Hepatocyte (in vitro differentiated cells): ENCODE measurements around the gene PRTG. TPM values are rescaled to one million over a fixed set of nuclear protein-coding genes. Genes with fewer than 3 reads are reported as not detected.
"Not testable (repeated sequence)": the region's sequence is repeated elsewhere in the genome, so short reads cannot be mapped to it uniquely, and the experiment has no call there.

Source experiments
- DNase-seq: peaks from one replicate; pipeline ENCODE4 v3.0.0-alpha.2; 2016; ENCODE audit warnings: low spot score
- H2AFZ ChIP-seq: fragments of 200-600 bp; sonication (generic); 2 replicates; pipeline ENCODE4 v1.6.0; 2016; ENCODE audit warnings: antibody characterized with exemption, mild to moderate bottlenecking
- H3K27ac ChIP-seq: fragments of 200-600 bp; sonication (generic); 2 replicates; pipeline ENCODE4 v1.5.1; 2016; ENCODE audit warnings: mild to moderate bottlenecking
- H3K27me3 ChIP-seq: fragments of 200-600 bp; sonication (generic); 2 replicates; pipeline ENCODE4 v1.6.1; 2016
- H3K36me3 ChIP-seq: fragments of 200-600 bp; sonication (generic); replicated peaks from 2 replicates; pipeline ENCODE4 v1.5.1; 2016; ENCODE audit warnings: low read depth; ENCODE audit not compliant: insufficient read depth
- H3K4me1 ChIP-seq: fragments of 200-600 bp; sonication (generic); 2 replicates; pipeline ENCODE4 v1.5.1; 2016; ENCODE audit warnings: mild to moderate bottlenecking, moderate library complexity; ENCODE audit not compliant: insufficient read depth
- H3K4me2 ChIP-seq: fragments of 200-600 bp; sonication (generic); 2 replicates; pipeline ENCODE4 v1.6.0; 2016
- H3K4me3 ChIP-seq: fragments of 200-600 bp; sonication (generic); 2 replicates; pipeline ENCODE4 v1.5.1; 2016; ENCODE audit warnings: mild to moderate bottlenecking
- H3K79me2 ChIP-seq: fragments of 200-600 bp; sonication (generic); 2 replicates; pipeline ENCODE4 v1.6.0; 2017; ENCODE audit warnings: mild to moderate bottlenecking
- H3K9me2 ChIP-seq: fragments of 200-600 bp; sonication (generic); replicated peaks from 2 replicates; pipeline ENCODE4 v1.6.0; 2017; ENCODE audit warnings: mild to moderate bottlenecking; ENCODE audit not compliant: insufficient read depth
- H3K9me3 ChIP-seq: fragments of 200-600 bp; sonication (generic); 2 replicates; pipeline ENCODE4 v1.5.1; 2016; ENCODE audit warnings: low read depth, mild to moderate bottlenecking
- H4K20me1 ChIP-seq: fragments of 200-600 bp; sonication (generic); 2 replicates; pipeline ENCODE4 v1.6.0; 2016; ENCODE audit warnings: mild to moderate bottlenecking; ENCODE audit not compliant: insufficient read depth, poor library complexity, severe bottlenecking
- EZH2 ChIP-seq: fragments of 200-600 bp; sonication (generic); IDR thresholded peaks from 2 replicates; pipeline ENCODE4 v1.6.1; 2016; ENCODE audit warnings: antibody characterized with exemption, mild to moderate bottlenecking, borderline replicate concordance
- EZH2phosphoT487 ChIP-seq: fragments of 200-600 bp; sonication (generic); IDR thresholded peaks from one replicate; pipeline ENCODE4 v1.6.1; 2018; ENCODE audit warnings: antibody characterized with exemption, mild to moderate bottlenecking, low read depth, moderate library complexity; ENCODE audit not compliant: unreplicated experiment, severe bottlenecking
- WGBS: methylation state at CpG from one replicate; pipeline ENCODE4 v1.1.6; 2016; ENCODE audit warnings: low lambda C conversion rate; ENCODE audit errors: missing lambda C conversion rate; 5-methylcytosine and 5-hydroxymethylcytosine counted together
- polyA plus RNA-seq: library from polyadenylated mRNA; unstranded; fragments of >200 nt; fragmentation: Nextera tagmentation; extraction: Ambion mirVana; gene quantifications from 2 replicates; pipeline ENCODE4 v1.2.1, GENCODE V29; 2016
- total RNA-seq: library from RNA; depleted of rRNA; stranded (reverse); fragments of >200 nt; gene quantifications from 2 replicates; pipeline ENCODE4 v1.2.3, GENCODE V29; 2014
- TF ChIP-seq, protein P1 (sequence below): fragments of 200-600 bp; sonication (generic); IDR thresholded peaks from 2 replicates; pipeline ENCODE4 v1.5.1; 2016; ENCODE audit warnings: antibody characterized with exemption, mild to moderate bottlenecking; ENCODE audit not compliant: poor library complexity

The PRTG gene
- total and polyA plus RNA-seq, 2 experiments from 2014 or later = 6.6 to 19.0 TPM

DNA sequence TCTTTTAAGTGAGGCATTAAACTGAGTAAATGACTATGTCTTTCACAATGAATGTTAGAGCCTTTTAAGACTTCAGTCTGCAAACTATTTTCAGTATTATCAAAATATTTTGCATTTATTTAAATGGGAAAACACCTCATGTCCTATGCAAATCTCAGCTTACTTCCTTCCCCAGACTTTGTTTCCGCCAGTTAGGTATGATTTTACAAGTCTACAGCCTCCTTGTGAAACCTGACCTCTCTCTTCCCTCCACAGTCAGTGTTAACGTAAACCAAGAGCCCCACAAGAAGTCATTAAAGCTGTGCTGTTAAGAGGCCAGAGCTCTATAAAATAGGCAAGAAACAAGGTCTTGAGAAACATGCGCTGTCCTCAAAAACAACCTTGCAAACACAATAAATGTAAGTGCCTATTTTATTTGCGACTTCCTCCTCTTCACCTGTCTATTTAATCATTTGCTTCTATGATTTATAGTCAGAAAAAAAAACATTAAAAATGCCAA is 48.3 kb downstream of the PRTG start:
- Histone ChIP-seq H3K4me3 (no peak overlapping the region), H4K20me1 (no peaks in the 10 kb centered on the region), H3K4me1 (peaks cover 10% of the 10 kb centered on the region), H3K79me2 (peaks cover 16% of the 10 kb centered on the region), H2AFZ (no peak overlapping the region), H3K9me2 (no peaks in the 10 kb centered on the region), H3K4me2 (peak overlapping the region; percentile 13), H3K27me3 (no peaks in the 10 kb centered on the region), H3K27ac (no peak overlapping the region), H3K9me3 (no peaks in the 10 kb centered on the region), H3K36me3 (no peaks in the 10 kb centered on the region)
- DNase-seq = peak; percentile 59
- 11% methylated on average over 4 of the region's 4 CpGs for WGBS
- TF ChIP-seq, protein P1, sequence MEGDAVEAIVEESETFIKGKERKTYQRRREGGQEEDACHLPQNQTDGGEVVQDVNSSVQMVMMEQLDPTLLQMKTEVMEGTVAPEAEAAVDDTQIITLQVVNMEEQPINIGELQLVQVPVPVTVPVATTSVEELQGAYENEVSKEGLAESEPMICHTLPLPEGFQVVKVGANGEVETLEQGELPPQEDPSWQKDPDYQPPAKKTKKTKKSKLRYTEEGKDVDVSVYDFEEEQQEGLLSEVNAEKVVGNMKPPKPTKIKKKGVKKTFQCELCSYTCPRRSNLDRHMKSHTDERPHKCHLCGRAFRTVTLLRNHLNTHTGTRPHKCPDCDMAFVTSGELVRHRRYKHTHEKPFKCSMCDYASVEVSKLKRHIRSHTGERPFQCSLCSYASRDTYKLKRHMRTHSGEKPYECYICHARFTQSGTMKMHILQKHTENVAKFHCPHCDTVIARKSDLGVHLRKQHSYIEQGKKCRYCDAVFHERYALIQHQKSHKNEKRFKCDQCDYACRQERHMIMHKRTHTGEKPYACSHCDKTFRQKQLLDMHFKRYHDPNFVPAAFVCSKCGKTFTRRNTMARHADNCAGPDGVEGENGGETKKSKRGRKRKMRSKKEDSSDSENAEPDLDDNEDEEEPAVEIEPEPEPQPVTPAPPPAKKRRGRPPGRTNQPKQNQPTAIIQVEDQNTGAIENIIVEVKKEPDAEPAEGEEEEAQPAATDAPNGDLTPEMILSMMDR = no peak
- TF ChIP-seq EZH2 = no peak
- TF ChIP-seq EZH2phosphoT487 = no peak

DNA sequence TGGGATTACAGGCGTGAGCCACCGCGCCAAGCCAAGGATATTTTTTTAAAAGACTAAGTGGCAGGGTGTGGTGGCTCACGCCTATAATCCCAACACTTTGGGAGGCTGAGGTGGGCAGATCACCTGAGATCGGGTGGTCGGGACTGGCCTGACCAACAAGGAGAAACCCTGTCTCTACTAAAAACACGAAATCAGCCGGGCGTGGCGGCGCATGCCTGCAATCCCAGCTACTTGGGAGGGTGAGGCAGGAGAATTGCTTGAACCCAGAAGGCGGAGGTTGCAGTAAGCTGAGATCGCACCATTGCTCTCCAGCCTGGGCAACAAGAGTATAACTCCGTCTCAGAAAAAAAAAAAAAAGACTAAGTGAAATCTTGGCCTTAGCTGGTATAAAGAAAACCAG is 49.8 kb downstream of the PRTG start:
- not testable (repeated sequence) for H3K9me3 ChIP-seq, H2AFZ ChIP-seq, DNase-seq, H3K27me3 ChIP-seq, H4K20me1 ChIP-seq, H3K4me2 ChIP-seq, H3K36me3 ChIP-seq, H3K9me2 ChIP-seq, H3K27ac ChIP-seq, H3K4me3 ChIP-seq
- WGBS = 97% methylated on average over 14 of the region's 14 CpGs
- H3K4me1 ChIP-seq = peaks cover 10% of the 10 kb centered on the region
- H3K79me2 ChIP-seq = peaks cover 11% of the 10 kb centered on the region

DNA sequence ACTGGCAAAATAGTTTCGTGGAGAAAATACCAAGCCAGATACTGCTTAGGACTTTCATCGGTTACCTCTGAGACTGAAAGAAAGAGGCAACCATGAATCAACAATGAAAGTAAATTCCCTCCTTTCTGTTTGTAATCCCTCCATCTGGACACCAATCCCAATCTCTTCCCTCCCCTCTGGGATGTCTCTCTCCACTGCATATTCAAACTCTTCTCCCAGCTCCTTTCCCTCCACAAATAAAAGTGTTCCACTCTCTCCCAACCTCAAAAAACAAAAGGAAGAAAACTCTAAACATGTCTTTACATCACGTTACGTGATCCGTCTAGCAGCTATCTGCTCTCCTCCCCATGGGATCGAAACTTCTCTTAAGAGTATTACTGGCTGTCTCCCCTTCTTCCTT is 55.2 kb downstream of the PRTG start:
- no peaks in the 10 kb centered on the region for H3K9me2 ChIP-seq
- no peak for DNase-seq
- H3K27me3 ChIP-seq = no peaks in the 10 kb centered on the region
- no peaks in the 10 kb centered on the region for H3K36me3 ChIP-seq
- no peaks in the 10 kb centered on the region for H3K4me1 ChIP-seq
- no peaks in the 10 kb centered on the region for H3K9me3 ChIP-seq
- H2AFZ ChIP-seq = no peak overlapping the region
- H3K4me2 ChIP-seq = no peak overlapping the region
- WGBS = 88% methylated on average over 6 of the region's 6 CpGs
- TF ChIP-seq EZH2 (no peak), EZH2phosphoT487 (no peak)
- TF ChIP-seq, protein P1 = no peak
- no peak overlapping the region for H3K4me3 ChIP-seq
- H3K79me2 ChIP-seq = peaks cover 9% of the 10 kb centered on the region
- no peaks in the 10 kb centered on the region for H4K20me1 ChIP-seq
- no peak overlapping the region for H3K27ac ChIP-seq

DNA sequence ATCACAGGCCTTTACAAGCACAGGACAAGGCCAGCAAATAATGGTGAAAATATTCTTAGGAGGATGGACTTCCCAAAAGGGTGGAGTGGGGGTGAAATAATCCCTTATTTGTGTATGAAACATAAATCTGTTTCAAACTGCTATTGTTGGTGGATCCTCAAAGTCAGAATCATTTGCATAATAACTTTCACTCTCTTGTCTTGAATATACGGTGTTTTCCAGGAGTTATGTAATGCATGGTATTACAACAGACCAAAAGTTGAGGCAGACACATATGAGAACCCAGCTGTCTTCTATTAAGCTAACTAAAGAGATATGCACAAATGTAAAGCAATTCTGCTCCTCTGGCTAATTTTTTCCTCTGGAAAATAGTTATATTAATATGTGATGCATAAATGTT is 57.7 kb downstream of the PRTG start:
- H3K27ac ChIP-seq = no peak overlapping the region
- H3K4me2 ChIP-seq = no peak overlapping the region
- H3K4me3 ChIP-seq = no peak overlapping the region
- no peaks in the 10 kb centered on the region for H3K27me3 ChIP-seq
- DNase-seq = no peak
- 65% methylated on average over 1 of the region's 1 CpG for WGBS
- no peaks in the 10 kb centered on the region for H3K9me2 ChIP-seq
- H4K20me1 ChIP-seq = no peaks in the 10 kb centered on the region
- no peaks in the 10 kb centered on the region for H3K79me2 ChIP-seq
- TF ChIP-seq, protein P1 = no peak
- TF ChIP-seq EZH2phosphoT487 = no peak
- TF ChIP-seq EZH2 = no peak
- no peaks in the 10 kb centered on the region for H3K4me1 ChIP-seq
- no peaks in the 10 kb centered on the region for H3K9me3 ChIP-seq
- H3K36me3 ChIP-seq = no peaks in the 10 kb centered on the region
- H2AFZ ChIP-seq = no peak overlapping the region
